HCT116 (cell line): ENCODE data around the gene ANXA3. TPM values are rescaled to one million over a fixed set of nuclear protein-coding genes. Genes with fewer than 3 reads are reported as not detected.

ENCODE experiments used
- ATAC-seq: fragments of 200-7000 bp; cut with Tn5 transposase; 2 replicates; pipeline ENCODE4 v1.9.1; 2020; ENCODE audit warnings: mild to moderate bottlenecking, moderate library complexity
- BruUV-seq: library from RNA; stranded (reverse); fragments of 400-500 nt; replicated peaks from 2 replicates; lab custom pipeline; 2021; lab: Mats Ljungman, UMichigan
- CTCF ChIA-PET: fragments of 300-600 bp; sonication (Branson Sonifier 250); formaldehyde crosslinking; loops from one replicate; lab custom pipeline; 2021; ENCODE audit warnings: antibody characterized with exemption; lab: Charles Lee
- POLR2A ChIA-PET: fragments of 300-600, 350-600 bp; sonication (Branson Sonifier 250); formaldehyde crosslinking; loops from one replicate; lab custom pipeline; 2021; ENCODE audit warnings: antibody characterized with exemption; lab: Charles Lee
- RAD21 ChIA-PET, 2 experiments: fragments of 300-600 bp; sonication (Branson Sonifier 250); formaldehyde crosslinking; loops; one replicate each; lab custom pipeline; 2023; ENCODE audit warnings: low total read pairs in 2 of 2; ENCODE audit not compliant: uncharacterized antibody in 2 of 2, unreplicated experiment in 2 of 2, low non-redundant PET in 1 of 2; lab: Charles Lee
- DNase-seq: peaks from one replicate; pipeline ENCODE4 v3.0.0-alpha.2; 2010; ENCODE audit warnings: low read depth, low spot score
- H2AFZ ChIP-seq: fragments of 200-600 bp; shearing (Covaris generic), sonication (generic); 2 replicates; pipeline ENCODE4 v1.6.1; 2017; ENCODE audit warnings: low read depth, mixed run types, mixed read lengths, antibody characterized with exemption, low read length; ENCODE audit not compliant: poor library complexity, severe bottlenecking
- H3K27ac ChIP-seq: 2 replicates; pipeline ENCODE4 v1.5.1; 2012; ENCODE audit warnings: low read depth, low read length
- H3K27me3 ChIP-seq: fragments of 200-600 bp; sonication (generic); 2 replicates; pipeline ENCODE4 v1.6.1; 2016; ENCODE audit warnings: mixed run types, low read length, mixed read lengths; ENCODE audit not compliant: insufficient read depth
- H3K36me3 ChIP-seq, 2 experiments: fragments of 200-500 bp in 1 of 2; fragments of 200-600 bp in 1 of 2; sonication (Bioruptor generic) in 1 of 2; sonication (generic) in 1 of 2; 2 replicates each; pipeline versions ENCODE4 v1.5.1 to v1.6.1; 2014 to 2016; ENCODE audit warnings: low read length in 2 of 2, inconsistent platforms in 1 of 2, mixed read lengths in 1 of 2, mixed run types in 1 of 2; ENCODE audit not compliant: insufficient read depth in 2 of 2, control insufficient read depth in 1 of 2
- H3K4me1 ChIP-seq, 2 experiments: fragments of 200-600 bp in 1 of 2; sonication (generic) in 1 of 2; 2 replicates each; pipeline versions ENCODE4 v1.5.1 to v1.6.1; 2012 to 2017; ENCODE audit warnings: low read length in 2 of 2, inconsistent platforms in 1 of 2, mild to moderate bottlenecking in 1 of 2, mixed read lengths in 1 of 2, mixed run types in 1 of 2, moderate library complexity in 1 of 2; ENCODE audit not compliant: insufficient read depth in 2 of 2, control insufficient read depth in 1 of 2
- H3K4me2 ChIP-seq: fragments of 200-600 bp; sonication (generic); 2 replicates; pipeline ENCODE4 v1.6.1; 2017; ENCODE audit warnings: mixed run types, low read length, mixed read lengths
- H3K4me3 ChIP-seq, 2 experiments: fragments of 200-600 bp in 1 of 2; sonication (generic) in 1 of 2; replicated peaks in 1 of 2; 2 replicates each; pipeline ENCODE4 v1.5.1; 2011 to 2016; ENCODE audit warnings: low read length in 2 of 2, control low read depth in 1 of 2, low read depth in 1 of 2, mild to moderate bottlenecking in 1 of 2, mixed read lengths in 1 of 2, mixed run types in 1 of 2
- H3K79me2 ChIP-seq: fragments of 200-600 bp; sonication (generic); 2 replicates; pipeline ENCODE4 v1.6.1; 2017; ENCODE audit warnings: mild to moderate bottlenecking, mixed run types, low read length, moderate library complexity, mixed read lengths; ENCODE audit not compliant: insufficient read depth
- H3K9ac ChIP-seq: fragments of 200-600 bp; sonication (generic); 2 replicates; pipeline ENCODE4 v1.6.1; 2016; ENCODE audit warnings: low read length, mixed read lengths
- H3K9me2 ChIP-seq: fragments of 200-600 bp; sonication (generic), shearing (Covaris generic); 2 replicates; pipeline ENCODE4 v1.6.1; 2017; ENCODE audit warnings: mixed run types, mild to moderate bottlenecking, moderate library complexity; ENCODE audit not compliant: insufficient read depth
- H3K9me3 ChIP-seq, 2 experiments: fragments of 200-500 bp in 1 of 2; fragments of 200-600 bp in 1 of 2; sonication (Bioruptor generic) in 1 of 2; sonication (generic) in 1 of 2; 2 replicates each; pipeline ENCODE4 v1.6.1; 2014 to 2017; ENCODE audit warnings: low read length in 2 of 2, mixed read lengths in 2 of 2, inconsistent platforms in 1 of 2, low read depth in 1 of 2, mild to moderate bottlenecking in 1 of 2, mixed run types in 1 of 2, moderate library complexity in 1 of 2; ENCODE audit not compliant: control insufficient read depth in 1 of 2, insufficient read depth in 1 of 2
- H4K20me1 ChIP-seq: fragments of 200-600 bp; sonication (generic), shearing (Covaris generic); 2 replicates; pipeline ENCODE4 v1.6.1; 2017; ENCODE audit warnings: mixed run types, mild to moderate bottlenecking, moderate library complexity; ENCODE audit not compliant: insufficient read depth
- ATF3 ChIP-seq: IDR thresholded peaks from 2 replicates; pipeline ENCODE4 v1.6.1; 2012
- CTCF ChIP-seq, 3 experiments: fragments of 200-600 bp in 1 of 3; sonication (generic) in 1 of 3; IDR thresholded peaks in 2 of 3; conservative IDR thresholded peaks in 1 of 3; 2 replicates each; pipeline ENCODE4 v1.5.1; 2012 to 2017; ENCODE audit warnings: low read depth in 2 of 3, low read length in 2 of 3, antibody characterized with exemption in 1 of 3, borderline replicate concordance in 1 of 3, control low read depth in 1 of 3, mild to moderate bottlenecking in 1 of 3, mixed read lengths in 1 of 3, mixed run types in 1 of 3, moderate library complexity in 1 of 3; ENCODE audit not compliant: insufficient read depth in 1 of 3
- ELF1 ChIP-seq: IDR thresholded peaks from 2 replicates; pipeline ENCODE4 v1.6.1; 2012; ENCODE audit warnings: low read depth, borderline replicate concordance
- EZH2phosphoT487 ChIP-seq: fragments of 200-600 bp; IDR thresholded peaks from 2 replicates; pipeline ENCODE4 v1.6.1; 2018; ENCODE audit warnings: antibody characterized with exemption, borderline replicate concordance
- JUND ChIP-seq: IDR thresholded peaks from 2 replicates; pipeline ENCODE4 v1.6.1; 2012
- MAX ChIP-seq: IDR thresholded peaks from 2 replicates; pipeline ENCODE4 v1.6.1; 2012
- POLR2AphosphoS5 ChIP-seq: IDR thresholded peaks from 2 replicates; pipeline ENCODE4 v1.6.1; 2011; ENCODE audit warnings: mild to moderate bottlenecking, low read depth, low read length, moderate library complexity
- RAD21 ChIP-seq: IDR thresholded peaks from 2 replicates; pipeline ENCODE4 v1.6.1; 2012; ENCODE audit warnings: low read depth, mild to moderate bottlenecking
- TCF7L2 ChIP-seq: IDR thresholded peaks from 2 replicates; pipeline ENCODE4 v1.7.0; 2011; ENCODE audit warnings: borderline replicate concordance, inconsistent platforms; ENCODE audit not compliant: insufficient read depth, insufficient read length; ENCODE audit errors: extremely low read depth
- YY1 ChIP-seq: IDR thresholded peaks from 2 replicates; pipeline ENCODE4 v1.6.1; 2011; ENCODE audit warnings: low read length, low read depth, moderate library complexity, mild to moderate bottlenecking; ENCODE audit not compliant: insufficient replicate concordance; ENCODE audit errors: extremely low read depth
- ZFX ChIP-seq: fragments of 450-650 bp; IDR thresholded peaks from 2 replicates; pipeline ENCODE4 v1.6.1; 2017
- intact Hi-C: fragments of 100-400 bp; cut with micrococcal nuclease; formaldehyde crosslinking; loops from 2 replicates; pipeline ENCODE4 v1.10.0; 2022
- total RNA-seq: library from RNA; stranded (reverse); gene quantifications from one replicate; pipeline ENCODE4 v1.2.1, GENCODE V29; 2021; ENCODE audit not compliant: unreplicated experiment

ANXA3 gene
- total RNA-seq, 1 experiment from 2014 or later: 158 TPM

DNA sequence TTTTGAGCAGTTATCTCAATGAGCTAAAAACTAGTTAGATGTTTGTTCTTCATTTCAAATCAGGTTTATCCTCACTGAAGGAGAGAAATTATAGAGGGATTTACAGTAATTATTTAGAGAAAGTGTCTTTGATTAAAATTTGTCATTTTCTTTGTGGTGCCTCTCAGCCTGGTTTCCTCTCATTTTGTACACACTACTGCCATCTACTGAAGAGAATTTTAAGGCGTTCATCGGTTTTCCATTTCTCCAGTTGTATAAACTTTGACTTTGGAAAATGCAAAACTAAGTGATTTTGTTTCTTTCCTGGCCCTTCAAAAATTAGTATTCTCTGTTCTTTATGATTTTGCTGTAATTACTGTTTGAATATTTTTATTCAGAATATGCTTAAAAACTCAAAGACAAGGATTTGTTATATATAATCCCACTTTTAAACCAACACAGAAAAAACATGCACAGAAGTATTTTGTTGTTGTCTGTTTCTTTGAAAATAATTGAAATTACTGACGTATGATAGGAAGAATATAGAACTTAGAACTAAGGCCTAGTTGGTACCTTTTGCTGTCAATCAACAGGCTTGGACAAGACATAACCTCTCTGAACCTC lies 34.4 kb upstream of the ANXA3 start:
- no peaks in the 10 kb centered on the region for H3K79me2 ChIP-seq
- no peaks in the 10 kb centered on the region for H4K20me1 ChIP-seq
- no peak overlapping the region for H3K27ac ChIP-seq
- ChIA-PET RAD21 (no interaction called here), CTCF (interaction anchor here (1.6 kb wide), 1 partner anchor 523 kb away, joined by 4 read pairs; no protein-coding TSS in a partner anchor), POLR2A (no interaction called here)
- H2AFZ ChIP-seq: peak overlapping the region; percentile 63
- BruUV-seq: no TSS peak
- DNase-seq (no peak), ATAC-seq (peak; percentile 76)
- TF ChIP-seq ELF1: no peak
- TF ChIP-seq RAD21: peak; percentile 77
- peak; percentile 49 to 70 (median 64); a peak in 5 of 6 replicates for TF ChIP-seq CTCF (IDR thresholded peaks at IDR 0.05 in 2 of 3, conservative IDR thresholded peaks at IDR 0.05 in 1 of 3; ENCODE audit: borderline replicate concordance in 1 of 3, insufficient read depth in 1 of 3, low read depth in 2 of 3, low read length in 2 of 3)
- no peak for TF ChIP-seq ZFX
- no peak for TF ChIP-seq MAX
- no peak for TF ChIP-seq TCF7L2
- no peak for TF ChIP-seq JUND
- TF ChIP-seq EZH2phosphoT487: no peak
- TF ChIP-seq YY1: no peak
- TF ChIP-seq ATF3: no peak
- no peak for TF ChIP-seq POLR2AphosphoS5
- H3K9me2 ChIP-seq: no peaks in the 10 kb centered on the region
- no peak overlapping the region for H3K4me2 ChIP-seq
- H3K36me3 ChIP-seq: no peaks in the 10 kb centered on the region; a peak in 1 of 4 replicates
- H3K9ac ChIP-seq: no peak overlapping the region
- H3K4me1 ChIP-seq: no peaks in the 10 kb centered on the region
- intact Hi-C loops: loop anchor here (1.0 to 10.0 kb wide), 4 partner anchors 348 to 558 kb away; no protein-coding TSS in a partner anchor
- H3K27me3 ChIP-seq: no peaks in the 10 kb centered on the region
- no peak overlapping the region for H3K4me3 ChIP-seq
- H3K9me3 ChIP-seq: no peaks in the 10 kb centered on the region
